ENCODE results near the gene YPEL3. TPM values are rescaled to one million over a fixed set of nuclear protein-coding genes. Genes with fewer than 3 reads are reported as not detected.

Gene YPEL3
- total and polyA plus RNA-seq, 12 donors, result 14.6 to 454 (median 94.5) TPM

DNA sequence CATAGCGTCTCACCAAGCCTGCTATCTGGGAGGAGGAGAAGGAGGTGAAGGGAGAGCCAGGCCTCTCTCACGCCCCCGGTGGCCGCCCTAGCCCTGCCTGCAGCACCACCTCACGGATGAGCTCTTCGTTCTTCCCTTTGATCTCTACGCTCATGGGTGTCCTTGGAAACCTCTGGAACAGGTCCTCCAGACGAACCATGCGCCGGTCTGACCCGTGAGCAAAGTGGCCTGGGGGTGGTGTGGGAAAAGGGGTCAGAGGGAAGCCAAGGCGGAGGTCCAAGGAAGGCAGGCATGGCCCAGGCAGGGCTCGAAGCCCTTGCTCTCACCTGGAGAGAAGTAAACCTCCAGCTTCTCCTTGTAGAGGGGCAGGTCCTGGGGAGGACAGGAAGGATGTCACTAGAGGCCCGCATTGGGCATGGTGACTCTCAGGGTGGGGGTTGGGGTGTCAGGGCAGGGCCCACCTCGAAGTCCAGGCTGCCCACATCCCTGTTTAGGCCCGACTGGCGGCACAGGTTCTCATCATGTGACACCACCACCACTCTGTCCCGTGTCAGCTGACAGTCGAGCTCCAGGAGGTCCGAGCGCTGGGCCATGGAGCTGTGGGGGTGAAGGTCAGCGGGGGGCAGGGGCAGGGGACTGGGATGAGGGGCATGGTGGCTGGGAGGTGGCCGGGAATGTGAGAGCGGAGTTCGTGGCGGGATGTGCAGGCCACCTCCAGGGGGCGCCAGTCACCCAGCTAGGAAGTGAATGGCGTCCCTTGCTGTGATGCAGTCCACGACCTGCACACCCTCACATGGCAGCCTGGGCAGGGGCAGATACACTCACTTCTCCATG, 16.4 kb upstream of the YPEL3 start:
- DNase-seq, result peak; percentile 56 to 82 (median 69)
- Histone ChIP-seq H3K36me3 (replicated peaks in 1 of 2) (peaks cover 0 to 34% of the 10 kb centered on the region in 2 donors), H3K4me3 (no peak overlapping the region), H3K27me3 (no peaks in the 10 kb centered on the region), H3K9me3 (replicated peaks in 1 of 3) (no peaks in the 10 kb centered on the region), H3K4me1 (replicated peaks in 1 of 2) (peaks cover 0 to 16% of the 10 kb centered on the region in 2 donors), H3K27ac (peak overlapping the region in 1 of 5 donors; percentile 74)
- intact Hi-C loops (cut with DNase I), result loop anchor here in 1 of 2 donors (10.0 kb wide), 1 partner anchor 52 kb away; no protein-coding TSS in a partner anchor
- TF ChIP-seq, protein P1, sequence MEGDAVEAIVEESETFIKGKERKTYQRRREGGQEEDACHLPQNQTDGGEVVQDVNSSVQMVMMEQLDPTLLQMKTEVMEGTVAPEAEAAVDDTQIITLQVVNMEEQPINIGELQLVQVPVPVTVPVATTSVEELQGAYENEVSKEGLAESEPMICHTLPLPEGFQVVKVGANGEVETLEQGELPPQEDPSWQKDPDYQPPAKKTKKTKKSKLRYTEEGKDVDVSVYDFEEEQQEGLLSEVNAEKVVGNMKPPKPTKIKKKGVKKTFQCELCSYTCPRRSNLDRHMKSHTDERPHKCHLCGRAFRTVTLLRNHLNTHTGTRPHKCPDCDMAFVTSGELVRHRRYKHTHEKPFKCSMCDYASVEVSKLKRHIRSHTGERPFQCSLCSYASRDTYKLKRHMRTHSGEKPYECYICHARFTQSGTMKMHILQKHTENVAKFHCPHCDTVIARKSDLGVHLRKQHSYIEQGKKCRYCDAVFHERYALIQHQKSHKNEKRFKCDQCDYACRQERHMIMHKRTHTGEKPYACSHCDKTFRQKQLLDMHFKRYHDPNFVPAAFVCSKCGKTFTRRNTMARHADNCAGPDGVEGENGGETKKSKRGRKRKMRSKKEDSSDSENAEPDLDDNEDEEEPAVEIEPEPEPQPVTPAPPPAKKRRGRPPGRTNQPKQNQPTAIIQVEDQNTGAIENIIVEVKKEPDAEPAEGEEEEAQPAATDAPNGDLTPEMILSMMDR (IDR thresholded peaks at IDR 0.05), result peak; percentile 46 to 82 (median 60)
- TF ChIP-seq POLR2A (IDR thresholded peaks at IDR 0.05), result no peak
- WGBS, 4 donors, result 66 to 81% (median 69%) methylated on average over 17 to 29 of the region's 29 CpGs

DNA sequence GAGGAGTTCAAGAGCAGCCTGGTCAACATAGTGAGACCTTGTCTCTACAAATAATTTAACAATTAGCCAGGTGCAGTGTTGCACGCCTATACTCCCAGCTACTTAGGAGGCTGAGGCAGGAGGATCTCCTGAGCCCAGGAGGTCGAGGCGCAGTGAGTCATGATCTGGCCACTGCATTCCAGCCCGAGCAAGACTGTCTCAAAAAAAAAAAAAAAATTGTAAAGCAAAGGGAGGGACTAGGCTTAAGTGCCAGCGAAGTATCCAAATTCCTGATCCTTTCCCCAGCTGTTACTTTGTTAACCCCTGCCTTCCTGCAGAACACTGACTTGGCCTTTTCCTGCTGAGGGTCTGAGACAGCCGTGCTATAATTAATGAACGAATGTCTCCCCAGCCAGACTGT, 14.6 kb upstream of the YPEL3 start:
- 62 to 84% (median 75%) methylated on average over 7 of the region's 7 CpGs for WGBS, 4 donors
- Histone ChIP-seq H3K36me3 (replicated peaks in 1 of 2) (peaks cover 0 to 18% of the 10 kb centered on the region in 2 donors), H3K27me3 (no peaks in the 10 kb centered on the region), H3K9me3 (replicated peaks in 1 of 3) (no peaks in the 10 kb centered on the region), H3K4me3 (no peak overlapping the region), H3K27ac (no peak overlapping the region), H3K4me1 (replicated peaks in 1 of 2) (peaks cover 0 to 16% of the 10 kb centered on the region in 2 donors)
- TF ChIP-seq, protein P1 (IDR thresholded peaks at IDR 0.05), result no peak
- no peak for DNase-seq
- intact Hi-C loops (cut with DNase I), result loop anchor here in 1 of 2 donors (10.0 kb wide), 1 partner anchor 54 kb away; no protein-coding TSS in a partner anchor

DNA sequence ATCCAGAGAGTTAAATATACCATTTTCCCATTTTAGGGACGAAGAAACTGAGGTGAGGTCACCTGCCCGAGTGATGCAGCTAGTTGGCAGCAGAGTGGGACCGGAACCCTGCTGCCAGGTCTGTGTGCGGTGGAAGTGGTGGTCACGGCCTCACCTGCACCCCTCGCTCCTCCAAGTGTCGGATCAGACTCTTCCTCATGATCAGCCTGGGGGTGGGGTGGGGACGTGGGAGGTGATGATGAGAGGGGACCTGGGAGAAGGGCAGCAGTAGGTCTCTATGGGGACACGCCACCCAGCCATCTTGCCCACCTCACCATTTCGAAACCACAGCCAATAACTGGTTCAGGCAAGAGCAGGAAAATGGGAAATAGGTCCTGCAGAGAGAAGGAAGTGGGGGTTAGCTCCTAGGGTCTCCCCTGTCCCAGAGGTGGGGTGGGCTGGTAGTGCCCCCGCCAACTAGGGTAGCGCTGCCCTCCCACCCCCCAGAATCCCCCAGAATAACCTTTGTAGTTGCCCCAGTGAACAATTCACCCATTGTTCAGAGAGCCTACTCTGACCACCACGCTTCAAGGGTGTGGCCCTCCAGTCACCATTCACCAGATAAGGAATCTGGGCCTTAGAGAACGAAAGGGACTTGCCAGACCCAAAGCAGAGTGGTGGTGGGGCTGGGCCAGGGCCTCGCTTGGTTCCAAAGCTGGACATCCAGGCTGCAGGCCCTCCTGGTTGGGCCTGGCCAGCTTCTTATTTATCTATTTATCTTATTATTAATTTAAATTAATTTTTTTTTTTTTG, 12.2 kb upstream of the YPEL3 start:
- TF ChIP-seq, protein P1 (IDR thresholded peaks at IDR 0.05), result no peak
- no peak for TF ChIP-seq POLR2A (IDR thresholded peaks at IDR 0.05)
- 88 to 95% (median 91%) methylated on average over 12 to 15 of the region's 15 CpGs for WGBS, 4 donors
- intact Hi-C loops (cut with DNase I), result loop anchor here in 1 of 2 donors (10.0 kb wide), 1 partner anchor 297 kb away; the partner anchor contains the start of gene ZNF771
- peaks cover 0 to 22% of the 10 kb centered on the region in 2 donors for H3K36me3 ChIP-seq (replicated peaks in 1 of 2)
- H3K27ac ChIP-seq, result no peak overlapping the region
- no peaks in the 10 kb centered on the region for H3K27me3 ChIP-seq
- H3K9me3 ChIP-seq (replicated peaks in 1 of 3), result no peaks in the 10 kb centered on the region
- H3K4me3 ChIP-seq, result no peak overlapping the region
- no peak for DNase-seq
- peaks cover 0 to under 1% of the 10 kb centered on the region in 2 donors for H3K4me1 ChIP-seq (replicated peaks in 1 of 2)

DNA sequence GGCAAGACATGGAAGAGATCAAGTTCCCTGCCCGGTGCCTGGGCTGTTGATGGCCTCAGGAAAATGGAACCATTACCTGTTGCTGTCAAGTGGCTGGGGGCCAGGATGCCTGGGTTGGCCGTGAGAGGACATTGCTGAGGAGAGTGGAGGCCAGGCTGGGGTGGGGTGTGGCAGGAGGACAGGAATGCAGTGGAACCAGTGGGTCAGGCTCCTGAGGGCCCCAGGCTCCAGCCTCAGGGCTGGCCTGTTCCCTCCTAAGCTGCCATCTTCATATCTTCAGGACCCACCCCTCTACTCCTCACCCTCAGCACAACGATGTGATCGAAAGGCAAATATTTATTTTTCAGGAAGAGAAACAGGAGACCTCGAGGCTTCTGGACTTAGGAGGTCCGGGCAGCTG, 8.5 kb upstream of the YPEL3 start:
- H3K4me3 ChIP-seq, result no peak overlapping the region
- H3K9me3 ChIP-seq (replicated peaks in 1 of 3), result no peaks in the 10 kb centered on the region
- no peaks in the 10 kb centered on the region for H3K4me1 ChIP-seq (replicated peaks in 1 of 2)
- DNase-seq, result no peak
- peaks cover 0 to 20% of the 10 kb centered on the region in 2 donors for H3K36me3 ChIP-seq (replicated peaks in 1 of 2)
- intact Hi-C loops (cut with DNase I), result loop anchor here in 1 of 2 donors (10.0 kb wide), 1 partner anchor 300 kb away; the partner anchor contains the start of gene ZNF771
- WGBS, 4 donors, result 84 to 91% (median 87%) methylated on average over 5 to 6 of the region's 6 CpGs
- H3K27me3 ChIP-seq, result no peaks in the 10 kb centered on the region
- TF ChIP-seq, protein P1 (IDR thresholded peaks at IDR 0.05), result no peak
- no peak for TF ChIP-seq POLR2A (IDR thresholded peaks at IDR 0.05)
- no peak overlapping the region for H3K27ac ChIP-seq

All from adrenal gland (tissue), 12 donors.